GM21619 (cell line): Measurements from ENCODE around the gene SLC23A2.

ENCODE experiments used
- ATAC-seq: cut with Tn5 transposase; IDR thresholded peaks from one replicate; pipeline ENCODE4 v1.9.1; 2021; ENCODE audit not compliant: unreplicated experiment

SLC23A2 gene

GRCh38 chr20:4820806-4821518 is 180.3 kb downstream of the SLC23A2 start:
- no peak for ATAC-seq

- no peak for ATAC-seq
Measured at GRCh38 chr20:4819901-4820300, 181.4 kb downstream of the SLC23A2 start.

GRCh38 chr20:4817230-4817671 is 184.1 kb downstream of the SLC23A2 start:
- ATAC-seq, result no peak

DNA sequence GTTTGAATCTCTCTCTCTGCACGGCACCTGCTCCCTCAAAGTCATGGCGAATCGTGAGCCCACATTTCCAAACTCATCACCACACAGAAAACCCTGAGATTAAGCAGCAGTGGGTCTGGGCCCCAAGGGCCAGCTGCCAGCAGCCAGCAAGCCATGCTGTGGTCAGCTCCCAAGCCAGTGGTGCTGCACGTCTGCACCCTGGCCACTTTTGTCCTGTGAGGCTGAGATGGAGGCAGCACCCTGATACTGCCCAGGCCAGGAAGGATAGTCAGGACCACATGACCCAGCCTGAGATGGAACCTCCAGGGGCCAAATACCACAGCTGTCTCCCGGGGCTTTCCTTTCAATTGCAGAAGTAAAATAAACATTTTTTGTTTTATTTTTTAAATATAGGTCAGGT is 185.7 kb downstream of the SLC23A2 start:
- ATAC-seq, result no peak

DNA sequence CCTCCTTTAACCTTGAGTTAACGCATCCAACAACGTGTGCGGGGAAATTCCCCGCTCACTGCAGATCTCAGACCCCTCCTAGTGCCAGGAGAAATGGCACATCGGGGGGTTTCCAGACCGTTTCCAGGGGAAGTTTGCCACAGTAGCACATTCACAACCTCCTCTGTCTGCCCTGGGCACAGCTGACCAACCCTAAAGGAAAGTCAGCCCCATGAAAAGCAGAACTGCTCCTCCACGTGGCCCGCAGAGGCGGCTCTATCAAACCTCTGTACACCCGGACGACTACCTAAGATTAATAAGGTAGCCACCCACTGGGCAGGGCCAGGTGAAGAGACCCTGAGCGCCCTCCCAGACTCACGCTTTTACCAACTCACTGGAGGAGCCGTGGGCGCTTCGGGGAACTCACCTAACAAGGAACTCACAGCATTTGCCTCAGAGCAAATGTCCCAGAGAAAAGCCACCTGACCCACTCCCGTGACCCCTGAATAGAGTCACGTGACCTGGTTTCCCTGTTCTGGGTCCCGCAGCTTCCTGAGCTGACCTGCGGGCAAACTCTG is 186.5 kb downstream of the SLC23A2 start:
- peak; percentile 42 for ATAC-seq

- peak; percentile 52 for ATAC-seq
Measured at GRCh38 chr20:4813863-4814695, 187.2 kb downstream of the SLC23A2 start.

GRCh38 chr20:4813076-4813862 is 188.0 kb downstream of the SLC23A2 start:
- ATAC-seq, result peak; percentile 25

- ATAC-seq, result peak; percentile 9
Measured at GRCh38 chr20:4812641-4813075, 188.7 kb downstream of the SLC23A2 start.

DNA sequence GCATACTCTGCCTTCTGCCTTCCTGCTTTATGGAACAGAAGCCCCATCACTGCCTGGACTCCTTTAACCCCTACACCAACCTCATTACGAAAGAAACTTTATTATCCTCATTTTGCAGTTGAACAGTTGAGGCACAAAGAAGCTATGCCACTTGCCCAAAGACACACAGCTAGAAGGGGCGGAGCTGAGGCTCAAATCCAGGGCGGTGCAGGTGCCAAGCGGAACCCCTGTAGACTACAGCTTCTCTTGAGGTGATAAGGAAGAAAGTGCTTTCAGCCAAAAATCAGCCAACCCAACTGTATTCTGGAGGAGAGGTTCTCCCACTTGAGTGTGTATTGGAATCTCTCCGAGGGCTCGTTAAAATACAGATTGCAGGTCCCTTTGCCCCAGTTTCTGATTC is 189.1 kb downstream of the SLC23A2 start:
- ATAC-seq, result no peak

GRCh38 chr20:4811661-4812181 is 189.6 kb downstream of the SLC23A2 start:
- no peak for ATAC-seq

GRCh38 chr20:4811257-4811656 is 190.1 kb downstream of the SLC23A2 start:
- ATAC-seq, result no peak

DNA sequence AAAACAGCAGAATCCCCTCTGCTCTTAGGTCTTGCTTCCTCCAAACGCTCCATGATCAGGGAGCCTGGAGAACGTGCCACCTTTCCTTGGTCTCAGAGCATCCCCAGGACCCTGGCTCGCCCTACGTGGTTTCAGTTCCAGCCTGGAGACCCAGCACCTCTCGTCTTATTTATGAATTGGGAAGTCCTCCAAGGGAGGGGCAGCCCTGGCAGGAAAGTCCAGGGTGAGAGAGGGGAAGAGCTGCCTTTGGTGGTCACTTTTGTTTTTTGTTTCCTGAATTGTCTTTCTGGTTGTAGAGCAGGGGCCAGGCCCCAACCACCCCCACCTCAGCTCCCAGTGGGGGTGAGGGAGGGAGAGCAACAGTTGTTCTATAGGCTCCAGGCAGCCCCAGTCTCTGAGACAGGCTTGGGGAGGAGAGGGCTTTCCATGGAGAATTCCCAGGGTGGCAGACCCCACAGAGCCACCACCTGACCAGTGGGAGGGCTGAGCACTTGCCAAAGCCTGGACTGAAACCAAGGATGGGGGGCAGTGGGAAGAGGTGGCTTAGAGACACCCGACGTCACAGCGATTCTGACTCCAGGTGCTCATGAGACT is 190.8 kb downstream of the SLC23A2 start:
- no peak for ATAC-seq

DNA sequence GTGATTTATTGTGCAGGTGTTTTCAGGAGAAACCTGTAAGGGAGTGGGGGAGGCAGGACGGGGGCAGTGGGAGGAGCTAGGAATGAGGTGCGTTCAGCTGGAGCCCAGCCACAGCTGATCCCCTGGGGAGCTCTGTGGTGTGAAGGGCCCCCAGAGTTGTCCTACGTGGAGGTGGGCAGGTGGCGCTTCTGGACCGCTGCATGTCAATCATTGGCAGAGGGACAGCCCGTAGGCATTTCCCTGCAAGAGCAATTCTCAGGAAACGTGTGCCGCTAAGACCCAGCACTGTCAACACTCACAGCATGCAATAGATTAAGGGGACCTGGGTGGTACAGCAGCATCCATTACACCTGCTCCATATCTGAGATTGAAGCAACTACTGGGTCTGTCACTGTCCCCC is 191.6 kb downstream of the SLC23A2 start:
- ATAC-seq, result no peak

- ATAC-seq, result no peak
Measured at GRCh38 chr20:4808872-4809271, 192.4 kb downstream of the SLC23A2 start.

GRCh38 chr20:4805663-4806449 is 195.5 kb downstream of the SLC23A2 start:
- ATAC-seq, result no peak

DNA sequence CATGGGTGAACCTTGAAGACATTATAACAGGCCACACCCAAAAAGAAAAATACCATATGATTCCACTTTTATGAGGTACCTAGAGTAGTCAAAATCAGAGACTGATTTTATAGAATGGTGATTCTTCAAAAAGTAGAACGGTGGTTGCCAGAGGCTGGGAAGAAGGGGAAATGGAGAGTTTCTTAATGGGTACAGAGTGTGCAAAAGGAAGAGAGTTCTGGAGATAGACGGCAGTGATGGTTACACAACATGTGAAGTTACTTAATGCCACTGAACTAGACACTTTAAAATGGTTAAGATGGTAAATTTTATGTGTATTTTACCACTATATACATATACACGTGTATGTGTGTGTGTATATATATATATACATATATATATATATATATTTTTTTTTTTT is 198.8 kb downstream of the SLC23A2 start:
- ATAC-seq, result no peak
